Stimulated activated CD8-positive, alpha-beta memory T cell treated with anti-CD3 and anti-CD28 coated beads, Interleukin-15, amount 100 ng/mL, for 4 hours (primary cell): ENCODE measurements around the gene CXCR4.

Source experiments
- DNase-seq, 2 donors: peaks; one replicate each; pipeline ENCODE4 v3.0.0-alpha.2; 2020; ENCODE audit warnings: low read depth in 2 of 2

Gene CXCR4

DNA sequence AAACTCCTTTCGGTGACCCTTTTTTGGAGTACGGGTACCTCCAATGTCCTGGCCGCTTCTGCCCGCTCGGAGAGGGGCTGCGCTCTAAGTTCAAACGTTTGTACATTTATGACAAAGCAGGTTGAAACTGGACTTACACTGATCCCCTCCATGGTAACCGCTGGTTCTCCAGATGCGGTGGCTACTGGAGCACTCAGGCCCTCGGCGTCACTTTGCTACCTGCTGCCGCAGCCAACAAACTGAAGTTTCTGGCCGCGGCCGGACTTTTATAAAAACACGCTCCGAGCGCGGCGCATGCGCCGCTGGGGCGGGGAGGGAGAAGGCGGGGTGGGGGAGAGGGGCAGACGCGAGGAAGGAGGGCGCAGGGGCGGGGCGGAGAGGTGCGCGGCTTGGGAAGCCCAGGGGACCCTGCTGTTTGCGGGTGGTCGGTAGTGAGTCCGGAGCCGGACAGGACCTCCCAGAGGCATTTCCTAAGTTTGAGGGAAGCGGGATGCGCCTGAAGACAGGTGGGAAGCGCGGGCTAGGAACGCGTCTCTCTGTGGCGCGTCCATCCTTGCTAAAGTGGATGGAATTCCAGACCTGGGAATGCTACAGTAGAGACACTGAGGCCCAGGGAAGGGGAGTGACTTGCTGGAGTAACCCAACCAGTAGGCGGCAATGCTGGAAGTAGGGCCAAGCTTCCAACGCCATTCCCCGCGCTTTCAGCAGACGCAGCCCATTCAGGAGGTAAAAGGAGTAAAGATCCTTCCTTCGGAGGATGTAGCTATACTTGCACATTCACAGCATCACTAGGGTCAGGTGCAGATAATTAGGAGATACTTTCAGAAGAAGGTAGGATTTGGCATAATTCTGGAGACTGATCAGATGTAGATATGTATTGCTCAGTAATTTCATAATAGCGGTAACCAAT lies at the start of gene CXCR4:
TSS of gene CXCR4 (minus strand) at position 241 of the 910 bp plus-strand sequence. CDS start at position 152, 89 bp downstream.
- DNase-seq, result peak; percentile 74 to 77

DNA sequence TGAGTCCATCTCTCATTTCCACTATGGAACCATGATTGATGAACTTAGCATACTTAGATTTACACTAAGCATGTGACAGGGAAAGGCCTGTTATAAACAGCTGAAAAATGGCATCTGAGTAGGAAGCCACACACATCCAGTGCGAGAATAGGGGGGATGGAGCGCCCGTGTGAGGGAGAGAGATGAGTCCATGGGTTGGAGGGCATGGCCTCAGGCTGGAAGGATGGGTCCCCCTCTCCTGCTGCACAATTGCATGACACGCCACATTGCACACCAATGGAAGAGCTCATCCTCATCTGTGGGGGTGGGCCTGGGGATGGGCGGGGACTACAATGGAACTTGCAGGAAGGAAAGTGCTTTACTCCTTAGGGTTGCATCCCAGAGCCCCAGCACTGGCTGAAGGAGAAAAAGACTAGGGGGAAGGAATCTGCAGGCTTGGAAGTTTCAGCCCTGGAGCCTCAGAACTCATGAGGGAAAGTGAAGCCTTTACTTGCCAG lies 46.4 kb upstream of the CXCR4 start:
- DNase-seq, result no peak

DNA sequence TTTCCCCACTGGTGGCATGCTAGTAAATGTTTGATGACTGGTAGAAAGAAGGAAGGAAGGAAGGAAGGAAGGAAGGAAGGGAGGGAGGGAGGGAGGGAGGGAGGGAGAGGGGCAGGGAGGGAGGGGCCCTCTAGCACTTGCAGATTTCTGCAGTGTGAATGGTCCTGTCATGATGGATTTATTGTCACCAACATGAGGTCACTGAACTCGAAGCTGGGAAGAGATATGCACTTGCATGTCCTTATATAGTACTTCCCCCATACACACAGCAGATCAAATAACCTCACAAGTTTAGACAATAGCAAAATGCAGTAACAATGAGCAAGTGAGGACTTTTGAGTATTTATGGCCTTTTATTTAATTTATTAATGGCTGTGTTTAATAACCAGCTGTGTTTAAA lies 44.5 kb upstream of the CXCR4 start:
- no peak for DNase-seq

DNA sequence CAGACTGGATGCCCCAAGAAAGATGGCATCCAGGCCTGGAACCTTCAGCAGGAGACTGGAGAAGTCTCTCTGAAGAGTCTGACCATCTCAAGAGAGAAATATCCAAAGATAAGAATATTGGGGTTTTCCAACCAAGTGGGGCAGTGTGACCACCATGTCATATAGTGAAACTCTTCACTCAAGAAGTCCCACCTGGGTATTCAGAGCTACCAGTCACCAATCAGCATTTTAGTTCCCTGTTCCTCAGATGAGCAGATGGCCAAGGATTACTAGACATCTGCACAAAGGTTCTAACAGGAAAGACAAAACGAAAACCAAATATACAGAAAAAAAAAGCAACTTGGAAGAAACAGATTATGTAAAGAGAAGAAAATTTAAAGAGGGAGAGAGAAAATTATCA lies 38.5 kb upstream of the CXCR4 start:
- DNase-seq, result no peak

DNA sequence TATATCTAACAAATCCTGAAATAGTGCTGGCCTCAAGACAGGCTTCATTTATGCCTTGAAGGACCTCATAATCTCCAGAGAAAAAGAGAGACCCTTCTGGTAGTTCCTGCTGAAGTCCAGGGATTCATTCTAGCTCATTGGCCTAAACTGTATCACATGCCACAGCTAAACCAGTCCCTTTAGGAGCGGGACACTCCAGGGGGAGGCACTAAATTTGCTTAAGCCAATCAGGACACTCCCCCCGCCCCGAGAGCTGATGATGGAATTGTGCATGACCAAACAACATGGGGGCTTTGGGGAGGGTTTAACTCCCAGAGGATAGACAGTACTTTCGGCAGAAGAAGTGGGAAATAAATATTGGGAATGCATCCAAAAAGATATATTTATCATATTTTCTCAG lies 36.4 kb upstream of the CXCR4 start:
- no peak for DNase-seq

DNA sequence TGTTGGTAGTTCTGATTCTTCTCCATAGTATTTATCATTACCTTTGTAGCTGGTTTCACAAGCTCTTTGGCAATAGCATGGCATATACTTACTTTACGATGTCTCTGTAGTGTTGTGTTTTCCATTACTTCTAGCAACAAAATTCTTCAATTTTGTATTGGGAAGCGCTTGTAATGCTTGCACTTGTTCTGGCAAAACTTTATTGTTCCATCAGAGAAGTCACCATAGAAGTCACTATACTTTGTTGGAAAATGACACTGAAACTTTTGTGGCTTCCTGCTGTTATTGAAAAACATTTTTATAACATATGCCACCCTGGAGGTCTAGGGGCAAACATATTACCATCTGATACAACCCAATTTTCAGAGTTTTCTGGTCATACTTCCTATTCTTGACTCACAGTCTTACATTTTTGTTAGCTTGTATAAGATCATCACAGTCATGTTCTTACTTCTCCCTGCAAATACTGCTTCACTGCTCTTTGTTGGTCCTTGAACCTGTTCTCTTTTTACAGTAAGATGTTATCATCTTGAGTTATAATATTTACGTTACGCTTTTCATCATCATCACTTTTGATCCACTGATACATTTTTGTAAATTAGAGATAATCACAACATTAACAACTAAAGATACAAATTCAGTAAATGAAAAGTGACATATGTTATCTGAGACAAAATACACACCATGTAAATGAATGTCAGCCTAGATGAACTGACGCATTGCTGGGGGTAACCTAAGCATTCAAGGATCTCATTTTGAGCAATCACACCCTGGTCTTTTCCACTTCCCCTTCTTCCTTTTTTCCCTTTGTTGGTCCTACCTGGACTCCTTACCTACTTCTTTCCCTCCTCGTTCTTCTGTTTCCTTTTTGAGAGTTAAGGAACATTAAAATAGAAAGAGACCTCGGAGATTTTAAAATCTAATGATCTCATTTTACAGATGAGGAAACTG lies 33.3 kb upstream of the CXCR4 start:
- DNase-seq, result no peak

DNA sequence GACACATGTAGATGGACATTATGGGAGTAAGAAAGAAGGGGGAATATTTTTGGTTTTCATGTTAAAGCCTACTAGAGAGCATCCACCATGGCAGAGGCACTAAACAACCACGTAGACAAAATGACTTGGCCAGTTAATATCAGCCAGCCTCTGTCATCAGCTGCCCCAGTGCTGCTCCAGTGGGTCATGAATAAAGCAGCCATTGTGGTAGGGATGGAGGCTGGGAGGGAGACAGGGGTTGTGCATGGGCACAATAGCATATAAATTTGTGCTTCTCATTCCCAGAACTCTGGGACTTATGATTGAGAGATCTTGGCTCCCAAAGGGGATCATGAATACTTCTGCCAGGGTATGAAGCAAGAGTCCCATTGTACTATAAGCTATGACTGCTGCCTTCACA lies 31.1 kb upstream of the CXCR4 start:
- DNase-seq, result no peak

DNA sequence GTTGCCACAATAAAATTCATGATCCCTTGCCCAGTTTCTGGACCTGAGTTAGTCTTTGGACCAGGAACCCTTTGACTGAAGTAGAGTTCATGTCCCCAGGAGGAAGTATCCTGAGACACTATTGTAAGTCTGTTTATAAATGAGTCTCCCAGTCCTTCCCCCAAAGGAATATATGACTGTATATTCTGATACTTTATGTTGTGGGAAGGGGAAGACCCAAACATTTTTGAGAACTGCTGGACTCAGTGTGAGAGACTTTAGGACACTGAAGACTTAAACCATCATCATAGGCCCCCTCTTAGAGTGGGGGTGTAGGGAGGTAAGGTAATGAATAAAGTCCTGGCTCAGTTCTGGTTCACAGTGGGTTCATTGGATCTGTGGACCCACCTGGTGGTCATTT lies 28.6 kb upstream of the CXCR4 start:
- no peak for DNase-seq

DNA sequence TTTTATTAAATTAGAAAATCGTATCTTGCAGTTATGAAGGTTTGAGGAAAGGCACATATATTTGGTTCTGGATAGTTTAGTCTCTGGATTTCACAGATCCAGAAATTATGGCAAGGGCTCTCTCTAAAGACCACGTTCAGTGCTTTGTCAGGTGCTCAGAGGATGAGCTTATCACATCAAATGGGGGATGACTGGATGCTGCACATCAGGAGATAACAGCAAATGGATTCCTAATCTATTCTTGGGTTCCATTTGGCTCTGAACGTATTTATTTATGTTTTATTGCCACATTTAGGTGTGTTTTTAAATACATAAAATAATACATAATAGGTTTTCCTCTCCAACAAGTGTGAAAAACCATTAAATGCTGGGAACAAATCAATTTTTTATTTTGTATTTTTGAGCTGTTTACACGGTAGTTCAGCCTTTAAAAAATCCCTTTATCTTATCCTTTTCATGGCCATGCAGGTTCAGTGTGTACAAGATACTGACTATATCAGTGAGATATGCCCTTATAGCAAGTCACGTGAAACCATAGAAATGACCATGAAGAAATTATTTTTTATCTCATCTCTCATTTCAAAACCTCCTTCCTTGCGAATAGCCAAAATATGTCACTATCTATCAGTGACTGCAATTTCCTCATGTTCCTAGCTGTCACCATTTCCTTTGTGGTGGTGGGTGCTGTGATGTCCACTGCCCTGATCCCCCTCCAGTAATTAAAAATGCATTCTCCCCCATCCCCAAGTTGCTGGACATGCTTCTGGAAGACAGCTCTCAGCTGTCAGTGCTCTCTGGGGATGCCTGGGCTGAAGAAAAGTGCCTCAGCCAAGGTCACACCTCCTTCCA lies 25.9 kb upstream of the CXCR4 start:
- no peak for DNase-seq

DNA sequence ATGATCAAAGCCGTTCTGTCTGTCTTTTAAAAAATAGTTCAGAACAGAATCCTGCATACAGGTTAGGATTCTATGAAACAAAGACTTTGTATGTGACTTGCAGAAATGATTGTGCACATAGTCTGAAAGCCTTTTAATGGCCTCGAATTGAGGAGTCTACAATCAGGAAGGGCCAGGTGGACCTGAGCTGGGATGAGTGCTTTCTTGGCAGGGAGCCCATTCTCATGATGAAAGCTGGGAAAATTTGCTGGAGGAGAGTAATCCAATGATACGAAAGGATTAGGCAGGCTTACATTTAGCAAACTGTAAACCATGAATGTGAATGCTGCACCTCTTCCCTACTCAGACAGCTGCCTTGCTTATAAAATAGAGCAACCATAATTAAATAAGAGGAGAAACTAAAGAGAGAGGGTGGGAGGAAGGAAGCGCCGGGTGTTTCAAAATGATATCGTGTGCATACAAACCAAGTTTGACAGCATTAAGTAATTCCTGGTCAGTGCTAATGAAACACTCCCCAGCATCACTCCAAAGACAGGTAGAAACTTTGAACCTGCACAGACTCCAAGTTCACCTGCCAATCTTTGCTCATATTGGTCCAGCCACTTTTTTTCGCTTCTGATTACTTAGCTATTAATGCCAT lies 23.7 kb upstream of the CXCR4 start:
- no peak for DNase-seq

DNA sequence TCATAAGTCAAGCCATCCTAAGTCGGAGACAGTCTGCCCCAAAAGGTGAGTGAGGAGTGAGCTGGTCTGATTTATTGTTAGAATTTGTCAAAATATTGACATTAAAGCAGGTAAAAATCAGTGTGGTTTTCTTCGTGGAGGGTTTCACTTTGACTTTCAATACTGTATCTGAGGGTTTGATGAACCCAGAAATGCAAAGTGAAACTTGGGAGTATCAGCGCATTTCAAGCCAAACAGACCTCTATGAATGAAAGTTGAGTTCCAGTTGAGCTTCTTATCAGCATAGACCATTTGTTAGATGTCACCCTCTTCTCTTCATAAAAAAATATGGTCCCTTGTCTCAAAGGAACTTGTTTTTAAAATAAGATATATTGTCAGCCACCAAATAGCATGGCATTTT lies 21.7 kb upstream of the CXCR4 start:
- DNase-seq, result no peak

DNA sequence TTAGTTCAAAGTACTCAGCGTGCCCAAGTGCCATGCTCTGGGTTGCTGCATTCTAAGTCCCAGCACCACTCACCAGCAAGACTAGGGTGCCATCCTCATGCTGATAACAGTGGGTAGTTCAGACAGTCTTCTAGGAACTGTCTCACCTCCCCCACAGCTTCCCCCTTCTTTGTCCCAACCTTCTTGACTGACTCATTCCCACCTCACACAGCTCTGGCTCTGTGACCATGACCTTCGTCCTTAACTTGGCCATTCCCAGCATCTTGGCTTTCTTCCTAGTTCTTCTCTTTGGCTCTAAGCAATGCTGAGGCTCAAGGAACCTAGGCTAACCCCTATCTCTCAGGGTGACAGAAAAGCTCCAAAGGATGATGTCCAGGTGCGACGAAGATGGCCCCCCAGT lies 20.0 kb upstream of the CXCR4 start:
- DNase-seq, result no peak

DNA sequence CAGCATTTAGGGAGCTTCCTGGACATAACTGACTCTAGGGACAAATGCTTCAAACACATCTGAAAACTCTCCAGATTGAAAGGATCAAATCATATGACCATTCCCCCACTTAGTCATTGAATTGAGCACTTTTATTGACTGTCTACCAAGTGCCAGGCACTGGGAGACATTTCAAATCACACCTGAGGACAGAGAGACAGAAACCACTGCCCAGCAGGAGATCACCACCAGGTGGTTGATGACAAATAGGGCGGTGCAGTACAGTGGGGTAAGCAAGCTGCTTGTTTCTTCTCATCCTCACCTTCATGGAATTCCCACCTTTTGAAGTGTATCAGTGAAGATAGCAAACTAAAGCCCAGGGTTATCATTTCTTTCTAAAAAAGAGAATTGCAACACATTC lies 19.0 kb upstream of the CXCR4 start:
- no peak for DNase-seq

DNA sequence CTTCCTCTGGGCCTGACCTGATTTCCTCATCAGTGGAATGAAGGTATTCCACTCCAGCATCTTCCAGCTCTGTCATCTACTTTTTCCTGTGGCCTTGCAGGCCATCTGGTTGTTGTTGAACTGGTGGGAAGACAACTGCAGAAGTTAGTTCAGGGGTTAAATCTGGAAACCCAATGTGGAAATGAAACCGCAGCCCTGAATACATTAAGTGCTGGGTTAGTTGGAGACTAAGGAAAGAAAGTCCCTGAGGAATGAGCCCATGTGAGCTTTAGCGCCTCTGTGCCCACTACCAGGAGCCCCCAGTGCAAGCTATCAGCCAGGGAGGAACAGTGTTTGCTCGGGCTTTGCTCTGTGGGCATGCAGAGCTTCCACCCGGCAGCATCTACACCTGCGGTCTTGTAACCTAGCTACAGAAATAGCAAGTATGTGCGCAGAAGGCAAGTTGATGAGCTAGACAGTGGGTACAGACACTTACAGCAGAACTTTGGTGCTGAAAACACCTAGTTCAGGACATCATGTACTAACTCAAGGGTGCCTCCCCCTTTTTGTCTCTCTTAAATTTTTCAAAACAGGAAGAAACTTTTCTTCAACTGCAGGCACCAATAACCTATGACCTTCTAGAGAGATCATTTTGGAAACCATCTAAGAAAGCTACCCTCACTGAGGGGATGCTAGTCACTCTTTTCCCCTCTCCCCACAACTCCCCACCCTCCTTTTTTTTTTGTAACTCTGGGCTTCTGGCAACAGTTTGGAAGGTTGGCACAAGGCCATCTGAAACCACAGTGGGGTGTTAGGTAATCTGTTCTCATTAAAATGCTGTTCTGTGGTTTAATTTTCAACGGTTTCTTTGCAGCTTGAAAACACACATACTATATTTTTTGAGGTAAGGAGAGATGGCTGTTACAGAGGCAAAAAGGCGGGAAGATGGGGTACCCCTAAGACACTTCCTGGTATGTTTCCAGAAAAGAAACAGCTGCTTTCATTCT lies 18.3 kb upstream of the CXCR4 start:
- no peak for DNase-seq

DNA sequence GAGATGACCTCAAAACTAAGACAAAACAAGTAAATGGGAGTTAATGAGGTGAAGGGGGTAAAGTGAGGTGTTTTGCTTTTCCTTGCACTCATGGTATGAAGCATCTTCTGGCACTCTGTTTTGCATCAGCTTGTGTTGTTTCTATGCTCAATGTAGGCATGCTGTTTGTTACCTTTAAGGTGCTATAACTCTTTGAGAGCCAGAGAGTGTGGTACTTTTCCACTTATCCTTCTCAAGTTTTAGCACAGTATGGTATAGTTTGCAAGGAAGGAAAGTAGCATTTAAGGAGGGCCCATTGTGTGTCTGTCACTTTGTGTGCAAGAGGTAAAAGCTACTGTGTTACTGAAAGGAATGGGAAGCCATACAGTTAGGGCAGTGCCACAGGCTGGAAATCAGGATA lies 17.5 kb upstream of the CXCR4 start:
- no peak for DNase-seq

DNA sequence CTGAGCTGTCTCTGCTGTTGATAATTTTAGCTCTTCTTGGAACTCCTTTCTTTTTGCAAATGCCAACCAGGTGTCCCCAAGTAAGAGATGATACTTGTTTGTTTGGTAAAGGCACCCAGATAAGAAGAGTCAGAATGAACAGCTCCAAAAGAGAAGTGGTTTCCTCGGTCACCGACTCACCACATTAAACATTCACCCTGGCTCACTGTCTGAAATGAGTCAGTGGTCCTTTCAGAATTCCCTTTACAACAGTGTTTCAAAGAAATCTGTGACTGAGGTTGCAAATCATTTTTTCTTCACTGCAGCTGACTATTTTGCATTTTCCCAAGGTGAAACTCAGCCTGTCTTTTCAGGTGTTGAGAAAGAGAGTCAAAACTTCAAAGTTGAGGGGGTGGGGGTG lies 16.2 kb upstream of the CXCR4 start:
- no peak for DNase-seq

DNA sequence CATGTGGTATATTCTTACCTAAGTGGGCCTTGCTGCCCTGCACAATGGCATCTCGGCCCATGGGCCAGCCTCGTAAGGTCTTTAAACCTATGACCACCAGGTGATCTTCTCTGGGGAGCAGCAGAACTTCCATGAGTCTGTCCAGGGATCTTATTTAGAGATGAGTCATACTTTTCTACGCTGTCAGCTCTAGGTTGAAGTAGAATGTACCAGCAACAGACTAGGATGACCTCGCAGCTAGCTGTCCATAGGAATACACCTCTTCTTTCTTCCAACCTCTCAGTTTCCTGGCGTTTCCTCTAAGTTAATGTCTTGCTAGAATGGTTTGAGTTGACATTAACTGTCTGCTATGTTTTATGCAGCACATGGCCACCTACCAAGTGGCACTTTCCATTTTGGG lies 15.6 kb upstream of the CXCR4 start:
- DNase-seq, result no peak

DNA sequence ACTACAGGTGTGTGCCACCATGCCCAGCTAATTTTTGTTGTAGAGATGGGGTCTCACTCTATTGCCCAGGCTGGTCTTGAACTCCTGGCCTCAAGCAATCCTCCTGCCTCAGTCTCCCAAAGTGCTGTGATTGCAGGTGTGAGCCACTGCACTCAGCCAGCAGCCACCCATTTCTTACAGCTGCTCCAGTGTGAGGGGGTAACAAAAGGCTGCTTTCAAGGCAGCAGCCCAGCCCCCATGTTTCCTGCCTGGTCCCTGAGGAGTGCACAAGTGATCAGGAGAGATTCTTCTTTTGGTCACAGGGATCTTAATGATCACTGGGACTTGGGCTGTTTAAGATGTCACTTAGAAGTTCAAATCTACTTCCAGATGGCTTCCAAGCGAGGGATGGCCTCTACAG lies 15.2 kb upstream of the CXCR4 start:
- DNase-seq, result no peak

DNA sequence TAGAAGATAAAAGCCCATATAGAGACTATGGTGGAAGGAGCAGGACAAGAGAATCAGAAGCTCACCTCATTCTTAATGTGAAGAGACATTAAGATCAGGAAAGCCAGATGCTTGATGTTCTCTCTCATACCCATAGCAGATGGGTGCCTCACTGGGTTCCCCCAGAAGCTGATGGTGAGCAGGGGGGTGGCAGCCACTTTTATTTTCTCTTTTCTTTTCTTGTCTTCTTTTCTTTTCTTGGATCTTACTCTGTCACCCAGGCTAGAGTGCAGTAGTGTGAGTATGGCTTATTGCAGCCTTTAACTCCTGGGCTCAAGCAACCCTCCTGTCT lies 14.8 kb upstream of the CXCR4 start:
- no peak for DNase-seq
